GM23338 (cell line): ENCODE results near the gene CDC6.

ENCODE experiments used
- CTCF ChIP-seq, 2 experiments: fragments of 200-600 bp in 1 of 2; sonication (generic) in 1 of 2; conservative IDR thresholded peaks; 2 replicates each; pipeline versions ENCODE4 v1.5.1 to v1.6.1; 2016 to 2017; ENCODE audit warnings: antibody characterized with exemption in 2 of 2, low read depth in 2 of 2, mild to moderate bottlenecking in 2 of 2, moderate library complexity in 1 of 2
- EZH2 ChIP-seq: fragments of 200-600 bp; sonication (generic); IDR thresholded peaks from one replicate; pipeline ENCODE4 v1.8.0; 2017; ENCODE audit warnings: antibody characterized with exemption, mild to moderate bottlenecking, low read depth; ENCODE audit not compliant: unreplicated experiment
- POLR2AphosphoS5 ChIP-seq: IDR thresholded peaks from 2 replicates; pipeline ENCODE4 v1.6.1; 2016; ENCODE audit warnings: antibody characterized with exemption, low read depth
- TF ChIP-seq, protein P1 (sequence below): IDR thresholded peaks from one replicate; pipeline ENCODE4 v1.6.1; 2018; ENCODE audit warnings: antibody characterized with exemption; ENCODE audit not compliant: unreplicated experiment

GRCh38 chr17:40310882-40311391 is 23.3 kb downstream of the CDC6 start:
- no peak for TF ChIP-seq CTCF (conservative IDR thresholded peaks at IDR 0.05; ENCODE audit: low read depth in 2 of 2)
- TF ChIP-seq POLR2AphosphoS5 = no peak
- no peak for TF ChIP-seq EZH2
- TF ChIP-seq, protein P1, sequence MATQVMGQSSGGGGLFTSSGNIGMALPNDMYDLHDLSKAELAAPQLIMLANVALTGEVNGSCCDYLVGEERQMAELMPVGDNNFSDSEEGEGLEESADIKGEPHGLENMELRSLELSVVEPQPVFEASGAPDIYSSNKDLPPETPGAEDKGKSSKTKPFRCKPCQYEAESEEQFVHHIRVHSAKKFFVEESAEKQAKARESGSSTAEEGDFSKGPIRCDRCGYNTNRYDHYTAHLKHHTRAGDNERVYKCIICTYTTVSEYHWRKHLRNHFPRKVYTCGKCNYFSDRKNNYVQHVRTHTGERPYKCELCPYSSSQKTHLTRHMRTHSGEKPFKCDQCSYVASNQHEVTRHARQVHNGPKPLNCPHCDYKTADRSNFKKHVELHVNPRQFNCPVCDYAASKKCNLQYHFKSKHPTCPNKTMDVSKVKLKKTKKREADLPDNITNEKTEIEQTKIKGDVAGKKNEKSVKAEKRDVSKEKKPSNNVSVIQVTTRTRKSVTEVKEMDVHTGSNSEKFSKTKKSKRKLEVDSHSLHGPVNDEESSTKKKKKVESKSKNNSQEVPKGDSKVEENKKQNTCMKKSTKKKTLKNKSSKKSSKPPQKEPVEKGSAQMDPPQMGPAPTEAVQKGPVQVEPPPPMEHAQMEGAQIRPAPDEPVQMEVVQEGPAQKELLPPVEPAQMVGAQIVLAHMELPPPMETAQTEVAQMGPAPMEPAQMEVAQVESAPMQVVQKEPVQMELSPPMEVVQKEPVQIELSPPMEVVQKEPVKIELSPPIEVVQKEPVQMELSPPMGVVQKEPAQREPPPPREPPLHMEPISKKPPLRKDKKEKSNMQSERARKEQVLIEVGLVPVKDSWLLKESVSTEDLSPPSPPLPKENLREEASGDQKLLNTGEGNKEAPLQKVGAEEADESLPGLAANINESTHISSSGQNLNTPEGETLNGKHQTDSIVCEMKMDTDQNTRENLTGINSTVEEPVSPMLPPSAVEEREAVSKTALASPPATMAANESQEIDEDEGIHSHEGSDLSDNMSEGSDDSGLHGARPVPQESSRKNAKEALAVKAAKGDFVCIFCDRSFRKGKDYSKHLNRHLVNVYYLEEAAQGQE = no peak
